Prostate gland (tissue), 2 donors: ENCODE data around the gene ENDOV. TPM values are rescaled to one million over a fixed set of nuclear protein-coding genes. Genes with fewer than 3 reads are reported as not detected.

Source experiments
- DNase-seq: peaks from one replicate; pipeline ENCODE4 v3.0.0-alpha.2; 2019; ENCODE audit warnings: low spot score
- H3K27ac ChIP-seq, 2 donors: fragments of 200-600 bp; sonication (generic); 2 replicates each; pipeline ENCODE4 v1.5.1; 2017 to 2019
- H3K27me3 ChIP-seq: fragments of 200-600 bp; sonication (generic); replicated peaks from 2 replicates; pipeline ENCODE4 v1.5.1; 2019; ENCODE audit not compliant: insufficient read depth
- H3K36me3 ChIP-seq, 2 donors: fragments of 200-600 bp; sonication (generic); 1 replicate in 1 of 2; 2 replicates in 1 of 2; pipeline versions ENCODE4 v1.5.1 to v1.8.1; 2017 to 2019
- H3K4me1 ChIP-seq: fragments of 200-600 bp; sonication (generic); replicated peaks from 2 replicates; pipeline ENCODE4 v1.5.1; 2019
- H3K4me3 ChIP-seq, 2 donors: fragments of 200-600 bp; sonication (generic); 2 replicates each; pipeline ENCODE4 v1.5.1; 2017 to 2019
- H3K9me3 ChIP-seq: fragments of 200-600 bp; sonication (generic); 2 replicates; pipeline ENCODE4 v1.5.1; 2017
- CTCF ChIP-seq, 4 experiments: fragments of 200-600 bp in 2 of 4; fragments of 450-650 bp in 2 of 4; sonication (generic) in 2 of 4; IDR thresholded peaks; 1 replicate in 3 of 4; 2 replicates in 1 of 4; pipeline ENCODE4 v1.5.1; 2016 to 2019; ENCODE audit warnings: antibody characterized with exemption in 4 of 4, mild to moderate bottlenecking in 2 of 4, moderate library complexity in 2 of 4
- POLR2A ChIP-seq: fragments of 450-650 bp; IDR thresholded peaks from one replicate; pipeline ENCODE4 v1.6.1; 2016; ENCODE audit warnings: antibody characterized with exemption, mild to moderate bottlenecking
- POLR2AphosphoS5 ChIP-seq: sonication (generic); formaldehyde crosslinking; IDR thresholded peaks from one replicate; pipeline ENCODE4 v1.6.1; 2017; ENCODE audit warnings: antibody characterized with exemption
- WGBS: methylation state at CpG from one replicate; pipeline ENCODE4 v1.1.5; 2018; 5-methylcytosine and 5-hydroxymethylcytosine counted together
- intact Hi-C: fragments of 100-400 bp; cut with DNase I; formaldehyde crosslinking; loops from one replicate; pipeline ENCODE4 v1.14.2; 2022
- total RNA-seq, 2 donors: library from RNA; depleted of rRNA; stranded (reverse); fragments of >200 nt; gene quantifications; one replicate each; pipeline ENCODE4 v1.1.0, GENCODE V29; 2016

Gene ENDOV
- total RNA-seq, 2 donors from 2014 or later = 17.0 to 36.9 TPM

GRCh38 chr17:80430446-80431245, 15.7 kb downstream of the ENDOV start:
- H3K36me3 ChIP-seq = no peaks in the 10 kb centered on the region
- H3K27me3 ChIP-seq = no peaks in the 10 kb centered on the region
- H3K9me3 ChIP-seq = no peaks in the 10 kb centered on the region
- intact Hi-C loops = loop anchor here (5.0 kb wide), 1 partner anchor 227 kb away; no protein-coding TSS in a partner anchor
- H3K4me1 ChIP-seq = no peaks in the 10 kb centered on the region
- TF ChIP-seq POLR2A = no peak
- no peak for TF ChIP-seq POLR2AphosphoS5
- TF ChIP-seq CTCF (IDR thresholded peaks at IDR 0.05) = no peak
- WGBS = 43% methylated on average over 15 of the region's 15 CpGs
- no peak overlapping the region for H3K27ac ChIP-seq
- no peak for DNase-seq
- no peak overlapping the region for H3K4me3 ChIP-seq

DNA sequence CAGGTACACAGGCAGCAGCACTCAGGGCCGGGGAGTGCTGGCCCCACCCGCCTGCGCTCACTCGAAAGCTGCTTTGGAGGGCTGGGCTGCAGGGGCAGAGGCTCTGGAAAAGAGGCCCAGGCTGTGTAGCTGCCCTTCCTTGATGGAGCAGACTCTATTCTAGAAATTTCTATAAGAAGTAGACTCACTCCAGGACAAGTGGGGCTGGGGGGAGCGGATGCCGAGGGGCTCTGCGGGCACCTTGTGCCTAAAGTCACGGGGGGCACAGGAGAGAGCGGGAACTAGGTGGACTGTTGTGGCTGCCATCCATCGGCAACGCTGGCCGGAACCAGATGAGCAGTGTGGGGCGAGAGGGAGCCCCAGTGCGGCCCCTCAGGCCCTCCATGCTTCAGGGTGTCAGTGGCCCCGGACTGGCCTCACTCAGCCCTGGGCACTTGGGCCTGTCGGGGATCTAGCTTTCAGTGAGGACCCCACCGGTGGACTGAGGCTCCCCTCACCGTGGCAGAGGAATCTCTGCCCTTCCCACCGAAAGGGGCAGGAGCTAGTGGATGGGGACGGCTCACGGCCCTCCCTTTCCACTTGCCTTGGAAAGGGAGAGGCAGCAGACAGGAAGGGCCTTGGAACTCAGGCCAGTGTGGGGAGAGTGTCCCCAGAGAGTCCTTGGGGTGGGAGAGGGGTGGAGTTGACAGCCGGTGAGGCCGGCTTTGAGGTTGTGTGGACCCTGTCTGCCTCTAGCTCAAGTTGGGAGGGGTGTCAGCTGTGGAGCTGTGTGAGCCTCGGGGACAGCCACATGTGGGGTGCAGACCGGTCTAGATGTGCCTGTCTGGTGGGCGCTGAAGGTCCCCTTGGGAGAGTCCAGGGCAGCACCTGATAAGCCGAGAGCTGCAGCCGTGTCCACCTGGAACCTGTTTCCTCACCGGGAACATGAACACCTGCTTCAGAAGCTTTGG, 16.6 kb downstream of the ENDOV start:
- Histone ChIP-seq H3K9me3 (no peaks in the 10 kb centered on the region), H3K36me3 (no peaks in the 10 kb centered on the region), H3K27me3 (no peaks in the 10 kb centered on the region), H3K4me1 (no peaks in the 10 kb centered on the region), H3K27ac (no peak overlapping the region), H3K4me3 (no peak overlapping the region)
- TF ChIP-seq CTCF (IDR thresholded peaks at IDR 0.05) (no peak), POLR2A (no peak)
- WGBS = 80% methylated on average over 28 of the region's 29 CpGs
- intact Hi-C loops = loop anchor here (5.0 kb wide), 1 partner anchor 226 kb away; no protein-coding TSS in a partner anchor
- no peak for DNase-seq

DNA sequence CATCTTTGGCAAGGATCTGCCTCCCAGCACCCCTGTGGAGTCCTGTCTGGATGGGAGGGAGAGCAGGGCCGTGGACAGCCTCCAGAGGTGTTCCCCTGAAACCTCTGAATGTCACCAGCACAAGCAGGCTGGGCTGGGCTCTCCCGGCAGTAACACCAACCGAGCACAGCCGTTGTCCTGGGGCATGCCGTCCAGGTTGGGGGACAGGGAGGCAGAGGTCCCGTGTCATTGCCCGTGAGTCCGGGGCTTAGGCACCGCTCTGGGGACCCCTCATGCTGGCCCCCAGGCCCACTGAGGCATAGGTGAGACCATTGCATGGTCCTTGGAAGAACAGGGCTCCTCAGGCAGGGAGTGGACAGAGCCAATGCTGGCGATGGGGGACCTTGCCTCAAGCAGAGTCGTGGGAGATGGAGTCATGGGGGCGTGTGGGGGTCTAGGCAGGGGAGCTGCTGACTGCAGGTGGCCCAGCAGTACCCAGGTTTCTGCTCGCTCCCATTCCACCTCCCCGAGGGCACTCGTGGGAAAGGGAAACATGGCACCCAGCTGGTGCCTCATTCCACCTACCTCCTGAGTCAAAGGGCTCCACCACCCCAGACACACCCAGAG, 17.5 kb downstream of the ENDOV start:
- intact Hi-C loops = loop anchor here (5.0 kb wide), 1 partner anchor 225 kb away; no protein-coding TSS in a partner anchor
- Histone ChIP-seq H3K9me3 (no peaks in the 10 kb centered on the region), H3K4me3 (no peak overlapping the region), H3K36me3 (no peaks in the 10 kb centered on the region), H3K4me1 (no peaks in the 10 kb centered on the region), H3K27me3 (no peaks in the 10 kb centered on the region), H3K27ac (no peak overlapping the region)
- no peak for DNase-seq
- no peak for TF ChIP-seq CTCF (IDR thresholded peaks at IDR 0.05)
- no peak for TF ChIP-seq POLR2AphosphoS5
- TF ChIP-seq POLR2A = no peak
- WGBS = 85% methylated on average over 14 of the region's 15 CpGs

DNA sequence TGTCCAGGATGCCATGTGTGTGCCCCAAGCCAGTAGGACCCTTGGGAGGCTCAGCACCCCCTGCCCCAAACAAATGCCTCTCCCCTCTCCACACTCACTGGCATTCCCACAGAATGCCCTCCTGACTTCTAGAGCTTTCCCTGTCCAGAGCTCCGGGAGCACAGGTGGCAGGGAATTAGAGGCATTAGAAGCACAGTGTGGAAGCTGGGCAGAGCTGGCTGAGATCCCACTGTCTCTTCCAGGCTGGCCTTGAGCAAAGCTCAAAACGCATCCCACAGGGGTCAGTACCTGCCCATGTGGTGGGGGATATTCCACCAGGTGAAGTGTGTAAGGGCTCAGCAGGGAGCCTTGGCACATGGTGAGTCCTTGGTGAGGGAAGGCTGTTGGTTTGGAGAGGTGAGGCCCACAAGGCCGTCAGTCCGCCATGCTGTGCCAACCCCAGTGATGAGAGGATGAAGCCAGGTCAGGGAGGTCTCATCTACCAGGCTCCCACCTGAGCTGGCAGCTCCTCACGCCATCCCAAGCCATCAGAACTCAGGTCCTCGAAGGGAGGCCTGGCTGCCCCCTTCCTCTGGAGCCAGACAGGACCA, 18.1 kb downstream of the ENDOV start:
- Histone ChIP-seq H3K4me3 (no peak overlapping the region), H3K4me1 (no peaks in the 10 kb centered on the region), H3K9me3 (no peaks in the 10 kb centered on the region), H3K27ac (no peak overlapping the region), H3K27me3 (no peaks in the 10 kb centered on the region), H3K36me3 (no peaks in the 10 kb centered on the region)
- intact Hi-C loops = loop anchor here (5.0 kb wide), 1 partner anchor 224 kb away; no protein-coding TSS in a partner anchor
- no peak for TF ChIP-seq POLR2AphosphoS5
- no peak for TF ChIP-seq CTCF (IDR thresholded peaks at IDR 0.05)
- TF ChIP-seq POLR2A = no peak
- no peak for DNase-seq
- WGBS = 88% methylated on average over 6 of the region's 6 CpGs
